Keratinocyte (primary cell): Measurements from ENCODE around the gene NDEL1. TPM values are rescaled to one million over a fixed set of nuclear protein-coding genes. Genes with fewer than 3 reads are reported as not detected.
A peak's percentile ranks its signal among the peaks of the same experiment; 100 is the strongest.

ENCODE experiments used
- DNase-seq: peaks from one replicate; pipeline ENCODE4 v3.0.0-alpha.2; 2011; ENCODE audit warnings: low read depth, missing footprints, low spot score
- FAIRE-seq: peaks from 2 replicates; lab custom pipeline; 2011; peaks lifted over from hg19 to GRCh38; lab: Jason Lieb, UNC
- H2AFZ ChIP-seq: 2 replicates; pipeline ENCODE4 v1.6.0; 2012; ENCODE audit warnings: low read length, control low read depth, inconsistent platforms; ENCODE audit not compliant: control insufficient read depth
- H3K27ac ChIP-seq: 2 replicates; pipeline ENCODE4 v1.5.1; 2011; ENCODE audit warnings: low read length; ENCODE audit not compliant: control insufficient read depth, insufficient read depth
- H3K27me3 ChIP-seq: 3 replicates; pipeline ENCODE4 v1.6.0; 2011; ENCODE audit warnings: low read length; ENCODE audit not compliant: control insufficient read depth, insufficient read depth; ENCODE audit errors: extremely low read depth
- H3K36me3 ChIP-seq, 2 experiments: 2 replicates in 1 of 2; 3 replicates in 1 of 2; pipeline ENCODE4 v1.5.1; 2011; ENCODE audit warnings: low read length in 2 of 2, mild to moderate bottlenecking in 1 of 2; ENCODE audit not compliant: control insufficient read depth in 2 of 2, insufficient read depth in 2 of 2; ENCODE audit errors: extremely low read depth in 1 of 2
- H3K4me1 ChIP-seq: 3 replicates; pipeline ENCODE4 v1.5.1; 2011; ENCODE audit warnings: low read length; ENCODE audit not compliant: control insufficient read depth, insufficient read depth; ENCODE audit errors: extremely low read depth
- H3K4me2 ChIP-seq: 3 replicates; pipeline ENCODE4 v1.6.0; 2011; ENCODE audit warnings: low read depth, low read length; ENCODE audit not compliant: control insufficient read depth, insufficient read depth; ENCODE audit errors: extremely low read depth
- H3K4me3 ChIP-seq, 3 experiments: fragments of 200-600 bp in 1 of 3; sonication (generic) in 1 of 3; 2 replicates in 2 of 3; 3 replicates in 1 of 3; pipeline ENCODE4 v1.5.1; 2011 to 2016; ENCODE audit warnings: low read length in 3 of 3, mild to moderate bottlenecking in 3 of 3, control low read depth in 2 of 3, inconsistent platforms in 1 of 3, low read depth in 1 of 3, mixed read lengths in 1 of 3, mixed run types in 1 of 3, moderate library complexity in 1 of 3; ENCODE audit not compliant: control insufficient read depth in 2 of 3, insufficient read depth in 2 of 3; ENCODE audit errors: extremely low read depth in 1 of 3
- H3K79me2 ChIP-seq: 2 replicates; pipeline ENCODE4 v1.6.0; 2012; ENCODE audit warnings: low read length; ENCODE audit not compliant: control insufficient read depth, insufficient read depth
- H3K9ac ChIP-seq: 3 replicates; pipeline ENCODE4 v1.6.0; 2011; ENCODE audit warnings: low read length; ENCODE audit not compliant: control insufficient read depth, insufficient read depth; ENCODE audit errors: extremely low read depth
- H3K9me1 ChIP-seq: 3 replicates; pipeline ENCODE4 v1.6.0; 2011; ENCODE audit warnings: low read length; ENCODE audit not compliant: control insufficient read depth, insufficient read depth; ENCODE audit errors: extremely low read depth
- H3K9me3 ChIP-seq: 2 replicates; pipeline ENCODE4 v1.5.1; 2012; ENCODE audit warnings: low read depth, low read length; ENCODE audit not compliant: control insufficient read depth
- H4K20me1 ChIP-seq: 3 replicates; pipeline ENCODE4 v1.6.0; 2011; ENCODE audit warnings: low read length; ENCODE audit not compliant: control insufficient read depth, insufficient read depth; ENCODE audit errors: extremely low read depth
- CTCF ChIP-seq, 3 experiments: IDR thresholded peaks in 1 of 3; conservative IDR thresholded peaks in 1 of 3; optimal IDR thresholded peaks in 1 of 3; 2 replicates in 2 of 3; 3 replicates in 1 of 3; pipeline versions ENCODE3 to v1.5.1; 2011; ENCODE audit warnings: low read length in 3 of 3, mild to moderate bottlenecking in 3 of 3, moderate library complexity in 2 of 3, control low read depth in 1 of 3, inconsistent platforms in 1 of 3; ENCODE audit not compliant: insufficient read depth in 2 of 3; ENCODE audit errors: extremely low read depth in 1 of 3
- EZH2 ChIP-seq: IDR thresholded peaks from one replicate; pipeline ENCODE4 v1.6.1; 2012; ENCODE audit warnings: inconsistent platforms, mild to moderate bottlenecking, low read length, moderate library complexity
- dilution Hi-C: fragments of 300-500 bp; cut with MboI; formaldehyde crosslinking; loops from one replicate; pipeline ENCODE4 v1.7.0; 2020; ENCODE audit warnings: low sequenced_read_pairs; ENCODE audit not compliant: extremely low pct_ligation_motif_present
- polyA plus RNA-seq, 5 experiments: library from polyadenylated mRNA; depleted of rRNA in 3 of 5; stranded (reverse) in 3 of 5; stranded (forward) in 1 of 5; unstranded in 1 of 5; fragments of >200 nt; gene quantifications; 1 replicate in 1 of 5; 2 replicates in 3 of 5; 3 replicates in 1 of 5; pipeline versions ENCODE4 v1.2.1 to v1.2.3, GENCODE V29; 2011 to 2012; ENCODE audit warnings: missing spikeins in 2 of 5, low read depth in 1 of 5, low replicate concordance in 1 of 5

Gene NDEL1
- polyA plus RNA-seq, 1 donor (not counting 4 experiments of a cell fraction or from before 2014, with no cell fraction given), result 76.8 TPM

- Histone ChIP-seq H3K4me1 (peaks cover 24% of the 10 kb centered on the region), H3K27me3 (no peaks in the 10 kb centered on the region), H3K9me3 (no peaks in the 10 kb centered on the region), H3K4me2 (no peak overlapping the region), H4K20me1 (peaks cover 23% of the 10 kb centered on the region), H3K36me3 (peaks cover 33 to 42% of the 10 kb centered on the region in 2 experiments), H3K27ac (no peak overlapping the region), H3K79me2 (peaks cover 57% of the 10 kb centered on the region), H3K9me1 (peaks cover 3% of the 10 kb centered on the region), H2AFZ (no peak overlapping the region), H3K9ac (no peak overlapping the region), H3K4me3 (no peak overlapping the region)
- TF ChIP-seq CTCF (optimal IDR thresholded peaks at IDR 0.05 in 1 of 3, IDR thresholded peaks at IDR 0.05 in 1 of 3, conservative IDR thresholded peaks at IDR 0.05 in 1 of 3; ENCODE audit: extremely low read depth in 1 of 3, insufficient read depth in 2 of 3, low read length in 3 of 3) (no peak), EZH2 (no peak)
- DNase-seq (no peak), FAIRE-seq (no peak)
- dilution Hi-C loops, result no loop called here
Measured at GRCh38 chr17:8463099-8463498, 27.4 kb downstream of the NDEL1 start.

- H3K9me3 ChIP-seq, result no peaks in the 10 kb centered on the region
- H3K36me3 ChIP-seq, result peaks cover 39 to 45% of the 10 kb centered on the region in 2 experiments
- dilution Hi-C loops, result no loop called here
- no peak for DNase-seq
- no peak for FAIRE-seq
- peaks cover 24% of the 10 kb centered on the region for H3K4me1 ChIP-seq
- peaks cover 23% of the 10 kb centered on the region for H4K20me1 ChIP-seq
- H3K9me1 ChIP-seq, result peaks cover 3% of the 10 kb centered on the region
- peak overlapping the region; percentile 39 for H3K4me2 ChIP-seq
- H3K9ac ChIP-seq, result peak overlapping the region; percentile 20
- H3K4me3 ChIP-seq, result peak overlapping the region in 1 of 3 experiments; percentile 3
- H3K27me3 ChIP-seq, result no peaks in the 10 kb centered on the region
- H3K79me2 ChIP-seq, result peaks cover 61% of the 10 kb centered on the region
- TF ChIP-seq EZH2 (no peak), CTCF (optimal IDR thresholded peaks at IDR 0.05 in 1 of 3, IDR thresholded peaks at IDR 0.05 in 1 of 3, conservative IDR thresholded peaks at IDR 0.05 in 1 of 3; ENCODE audit: extremely low read depth in 1 of 3, insufficient read depth in 2 of 3, low read length in 3 of 3) (no peak)
- no peak overlapping the region for H2AFZ ChIP-seq
- peak overlapping the region; percentile 0 for H3K27ac ChIP-seq
Measured at GRCh38 chr17:8464941-8465340, 29.3 kb downstream of the NDEL1 start.
